NCI-H2196 treated with DMSO at 0.1 percent for 48 hours (cell line): ENCODE measurements around the gene CAPN1.
A peak's percentile ranks its signal among the peaks of the same experiment; 100 is the strongest.

ENCODE experiments used
- DNase-seq: peaks from one replicate; lab custom pipeline; 2025; ENCODE audit not compliant: unreplicated experiment; lab: John Stamatoyannopoulos, UW

CAPN1 gene

DNA sequence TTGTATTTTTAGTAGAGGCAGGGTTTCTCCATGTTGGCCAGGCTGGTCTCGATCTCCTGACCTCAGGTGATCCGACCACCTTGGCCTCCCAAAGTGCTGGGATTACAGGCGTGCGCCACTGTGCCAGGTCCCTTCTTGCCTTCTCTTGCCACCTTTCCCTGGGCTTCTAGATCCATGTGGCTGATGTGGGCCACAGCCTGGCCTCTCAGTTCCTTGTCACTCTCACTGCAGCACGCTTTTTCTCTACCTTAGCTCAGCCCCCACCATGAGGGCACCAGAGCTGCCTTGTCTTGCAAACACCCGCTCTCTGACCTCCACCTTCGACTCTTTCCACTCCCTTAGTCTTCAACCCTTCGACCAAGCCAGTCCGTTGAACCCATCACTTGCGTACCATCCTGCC, 7.5 kb downstream of the CAPN1 start:
- DNase-seq: no peak

GRCh38 chr11:65194564-65194963, 12.8 kb downstream of the CAPN1 start:
- no peak for DNase-seq

DNA sequence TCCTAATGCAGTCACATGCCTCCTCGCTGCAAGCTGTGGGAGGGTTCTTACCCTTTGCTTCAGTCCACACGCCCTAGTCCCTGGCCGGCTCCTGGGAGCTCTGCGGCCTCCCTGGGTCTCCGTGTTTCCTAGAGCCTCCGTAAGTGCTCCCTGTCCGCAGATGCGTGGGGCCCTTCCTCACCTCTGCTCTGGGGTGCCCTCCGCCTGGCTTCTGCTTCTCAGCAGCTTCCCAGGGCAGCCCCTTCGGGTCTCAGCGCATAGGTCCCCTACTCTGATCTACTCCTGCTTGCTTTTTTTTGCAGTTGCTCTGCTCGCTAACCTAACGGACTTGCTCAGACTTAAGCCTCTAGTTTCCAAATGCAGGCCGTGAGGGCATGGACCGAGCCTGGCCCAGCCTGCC, 22.4 kb downstream of the CAPN1 start:
- no peak for DNase-seq

- peak; percentile 32 for DNase-seq
These were observed 23.2 kb downstream of the CAPN1 start for GRCh38 chr11:65204646-65205601.

- no peak for DNase-seq
These were observed 23.9 kb downstream of the CAPN1 start for GRCh38 chr11:65205602-65205967.

- DNase-seq: no peak
These were observed 24.7 kb downstream of the CAPN1 start for GRCh38 chr11:65206441-65206841.

DNA sequence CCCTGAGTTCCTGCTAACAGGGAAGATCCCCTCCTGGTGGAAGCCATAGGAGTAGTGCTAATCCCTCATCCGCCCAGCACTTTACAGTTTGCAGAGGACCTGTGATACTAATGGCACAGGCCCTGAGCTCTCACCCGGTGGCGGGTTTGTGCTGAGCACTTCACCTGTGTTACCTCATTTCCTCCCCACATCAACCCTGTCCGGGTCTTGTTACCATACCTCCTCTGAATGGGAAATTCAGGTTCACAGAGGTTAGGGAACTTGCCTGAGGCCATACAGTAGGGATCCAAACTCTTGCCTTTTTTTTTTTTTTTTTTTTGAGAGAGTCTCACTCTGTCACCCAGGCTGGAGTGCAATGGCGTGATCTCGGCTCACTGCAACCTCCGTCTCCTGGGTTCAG, 25.2 kb downstream of the CAPN1 start:
- no peak for DNase-seq

DNA sequence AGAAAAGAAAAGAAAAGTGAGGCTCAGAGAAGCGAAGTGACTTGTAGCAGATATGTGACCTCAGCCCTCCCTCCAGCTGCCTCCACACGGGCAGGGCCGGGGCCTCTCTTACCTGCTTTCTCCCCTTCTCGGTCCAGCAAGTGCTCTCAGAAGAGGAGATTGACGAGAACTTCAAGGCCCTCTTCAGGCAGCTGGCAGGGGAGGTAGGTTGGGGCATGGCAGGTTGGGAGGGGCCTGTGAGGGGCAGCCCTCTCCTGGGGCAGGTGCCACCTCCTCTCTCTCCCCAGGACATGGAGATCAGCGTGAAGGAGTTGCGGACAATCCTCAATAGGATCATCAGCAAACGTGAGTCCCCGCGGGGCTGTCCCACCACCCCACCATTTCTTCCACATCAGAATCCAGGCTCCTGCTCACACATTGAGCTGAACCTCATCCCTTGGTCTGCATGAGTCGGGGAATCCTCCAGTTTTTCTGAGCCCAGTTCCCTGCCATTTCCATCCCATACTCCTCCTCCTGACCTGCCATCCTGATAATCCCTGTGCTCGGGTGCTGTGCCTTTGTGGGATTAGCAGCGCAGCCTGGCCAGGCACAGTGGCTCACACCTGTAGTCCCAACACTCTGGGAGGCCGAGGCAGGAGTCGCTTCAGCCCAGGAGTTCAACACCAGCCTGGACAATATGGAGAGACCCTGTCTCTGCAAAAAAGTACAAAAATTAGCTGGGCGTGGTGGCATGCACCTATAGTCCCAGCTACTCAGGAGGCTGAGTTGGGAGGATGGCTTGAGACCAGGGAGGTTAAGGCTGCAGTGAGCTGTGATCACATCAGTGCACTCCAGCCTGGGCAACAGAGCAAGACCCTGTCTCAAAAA, 26.4 kb downstream of the CAPN1 start:
- DNase-seq: no peak

GRCh38 chr11:65208785-65209710, 27.3 kb downstream of the CAPN1 start:
- DNase-seq: no peak

DNA sequence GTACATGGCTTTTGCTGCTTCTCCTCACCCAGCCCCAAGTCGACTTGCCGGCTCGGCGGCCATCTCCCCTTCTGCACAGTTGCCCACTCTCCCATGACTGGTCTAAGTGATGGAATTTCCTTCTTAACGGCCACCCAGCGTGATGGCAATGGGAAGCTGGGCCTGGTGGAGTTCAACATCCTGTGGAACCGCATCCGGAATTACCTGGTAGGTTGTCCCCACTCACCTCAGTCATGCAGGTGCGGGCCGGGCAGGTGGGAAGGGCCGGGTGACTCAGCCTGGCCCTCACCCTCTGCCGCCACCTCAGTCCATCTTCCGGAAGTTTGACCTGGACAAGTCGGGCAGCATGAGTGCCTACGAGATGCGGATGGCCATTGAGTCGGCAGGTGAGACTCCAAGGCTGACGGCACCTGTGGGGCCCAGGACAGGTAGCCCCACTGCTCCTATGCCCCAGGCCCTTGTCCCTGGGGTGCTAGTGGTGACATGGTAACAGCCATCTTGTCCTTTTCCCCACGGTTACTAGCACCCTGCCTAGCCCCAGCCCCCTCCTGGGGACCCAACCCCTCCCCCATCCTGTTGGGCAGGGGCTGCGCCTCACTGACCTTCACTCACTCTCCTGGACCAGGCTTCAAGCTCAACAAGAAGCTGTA, 28.1 kb downstream of the CAPN1 start:
- no peak for DNase-seq

GRCh38 chr11:65210361-65210731, 28.6 kb downstream of the CAPN1 start:
- no peak for DNase-seq

DNA sequence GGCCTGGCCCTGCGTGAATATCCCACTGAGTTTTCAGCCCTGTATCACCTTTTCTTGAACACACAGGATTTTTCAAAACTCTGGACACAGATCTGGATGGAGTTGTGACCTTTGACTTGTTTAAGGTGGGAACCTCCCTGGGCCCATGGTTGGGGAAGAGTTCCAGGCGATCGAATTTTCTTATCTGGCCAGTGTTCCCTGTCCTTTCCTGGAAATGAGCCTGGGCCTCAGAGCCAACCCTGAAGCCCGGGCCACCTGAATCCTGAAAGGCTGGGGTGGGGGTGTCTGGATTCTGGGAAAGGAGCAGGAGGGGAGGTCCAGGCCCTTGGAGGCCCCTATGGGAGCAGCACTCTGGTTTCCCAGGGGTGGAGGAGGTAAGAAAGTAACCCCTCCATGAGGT, 29.0 kb downstream of the CAPN1 start:
- no peak for DNase-seq

- no peak for DNase-seq
These were observed 29.8 kb downstream of the CAPN1 start for GRCh38 chr11:65211293-65212105.

DNA sequence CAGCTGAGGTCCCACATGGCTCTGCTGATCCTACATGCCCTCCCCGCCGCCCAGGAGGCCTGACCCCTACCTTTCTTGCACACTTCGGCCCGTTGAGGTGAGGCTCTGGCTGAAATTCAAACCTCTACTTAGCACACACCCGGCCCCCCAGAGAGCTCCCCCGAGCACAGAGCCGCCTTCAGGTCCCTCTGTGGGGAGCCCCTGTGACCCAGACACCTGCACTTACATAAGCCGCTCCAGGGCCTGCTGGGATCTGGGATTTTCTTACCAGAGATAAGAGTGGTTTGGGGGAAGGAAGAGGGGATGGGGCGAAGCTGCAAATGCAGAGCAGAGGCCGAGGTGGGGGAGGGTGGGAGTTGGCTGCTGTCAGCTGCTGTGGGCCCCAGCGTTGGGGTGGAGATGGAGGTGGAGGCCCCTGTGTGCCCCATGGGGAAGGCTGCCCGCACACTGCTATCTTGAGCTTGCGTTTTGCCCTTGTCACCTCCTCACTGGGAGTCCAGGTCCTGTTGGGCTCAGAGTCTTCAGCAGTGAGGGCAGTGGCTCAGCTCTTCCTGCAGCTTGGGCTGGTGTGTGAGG, 30.6 kb downstream of the CAPN1 start:
- no peak for DNase-seq

DNA sequence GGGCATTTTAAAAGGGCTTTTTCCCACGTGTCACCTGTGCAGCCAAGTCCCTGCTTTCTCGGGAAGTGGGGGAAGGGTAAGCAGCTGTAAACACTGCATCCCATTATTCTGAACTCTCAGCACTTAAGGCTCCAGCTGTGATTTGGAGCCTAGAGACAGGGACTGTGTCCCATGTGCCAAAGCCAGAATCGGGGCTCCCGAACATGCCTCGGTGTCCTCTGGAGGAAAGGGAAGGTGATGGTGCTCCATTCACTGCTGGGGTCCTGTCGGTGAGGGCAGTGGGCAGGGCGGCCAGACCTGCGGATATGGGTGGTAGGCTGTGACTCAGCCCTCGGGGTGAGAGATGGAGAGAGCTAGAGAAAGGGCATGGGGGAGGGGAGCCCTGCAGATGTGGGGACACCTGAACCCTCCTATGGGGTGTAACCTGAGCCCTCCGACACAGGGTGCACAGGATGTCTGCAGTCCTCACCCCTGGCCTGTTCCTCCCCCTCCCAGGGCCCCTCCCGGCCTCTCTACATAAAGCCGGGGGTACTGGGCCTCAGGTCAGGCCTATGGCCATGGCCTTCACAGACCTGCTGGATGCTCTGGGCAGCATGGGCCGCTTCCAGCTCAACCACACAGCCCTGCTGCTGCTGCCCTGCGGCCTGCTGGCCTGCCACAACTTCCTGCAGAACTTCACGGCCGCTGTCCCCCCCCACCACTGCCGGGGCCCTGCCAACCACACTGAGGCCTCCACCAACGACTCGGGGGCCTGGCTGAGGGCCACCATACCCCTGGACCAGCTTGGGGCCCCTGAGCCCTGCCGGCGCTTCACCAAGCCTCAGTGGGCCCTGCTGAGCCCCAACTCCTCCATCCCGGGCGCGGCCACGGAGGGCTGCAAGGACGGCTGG, 31.8 kb downstream of the CAPN1 start:
- no peak for DNase-seq

DNA sequence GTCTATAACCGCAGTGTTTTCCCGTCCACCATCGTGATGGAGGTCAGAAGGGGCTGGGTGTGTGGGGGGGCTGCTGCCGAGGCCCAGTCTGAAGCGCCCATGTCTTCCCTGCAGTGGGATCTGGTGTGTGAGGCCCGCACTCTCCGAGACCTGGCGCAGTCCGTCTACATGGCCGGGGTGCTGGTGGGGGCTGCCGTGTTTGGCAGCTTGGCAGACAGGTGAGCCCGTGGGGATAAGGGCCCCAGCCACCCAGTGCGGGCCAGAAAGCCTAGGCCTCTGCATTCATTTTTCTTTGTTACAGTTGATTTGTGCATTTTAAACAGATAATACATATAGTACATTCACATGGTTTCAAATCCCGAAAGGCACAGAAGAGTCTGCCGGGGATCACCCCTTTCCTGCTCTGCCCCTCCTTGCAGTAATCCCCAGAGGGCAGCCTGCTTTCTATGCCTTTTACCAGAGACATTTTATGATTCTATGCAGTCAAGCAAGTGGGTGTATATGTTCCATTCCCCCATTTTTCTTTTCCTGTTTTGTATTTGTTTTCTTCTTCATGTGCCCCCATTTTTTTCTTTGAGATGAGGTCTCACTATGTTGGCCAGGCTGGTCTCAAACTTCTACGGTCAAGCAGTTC, 32.6 kb downstream of the CAPN1 start:
- DNase-seq: no peak

DNA sequence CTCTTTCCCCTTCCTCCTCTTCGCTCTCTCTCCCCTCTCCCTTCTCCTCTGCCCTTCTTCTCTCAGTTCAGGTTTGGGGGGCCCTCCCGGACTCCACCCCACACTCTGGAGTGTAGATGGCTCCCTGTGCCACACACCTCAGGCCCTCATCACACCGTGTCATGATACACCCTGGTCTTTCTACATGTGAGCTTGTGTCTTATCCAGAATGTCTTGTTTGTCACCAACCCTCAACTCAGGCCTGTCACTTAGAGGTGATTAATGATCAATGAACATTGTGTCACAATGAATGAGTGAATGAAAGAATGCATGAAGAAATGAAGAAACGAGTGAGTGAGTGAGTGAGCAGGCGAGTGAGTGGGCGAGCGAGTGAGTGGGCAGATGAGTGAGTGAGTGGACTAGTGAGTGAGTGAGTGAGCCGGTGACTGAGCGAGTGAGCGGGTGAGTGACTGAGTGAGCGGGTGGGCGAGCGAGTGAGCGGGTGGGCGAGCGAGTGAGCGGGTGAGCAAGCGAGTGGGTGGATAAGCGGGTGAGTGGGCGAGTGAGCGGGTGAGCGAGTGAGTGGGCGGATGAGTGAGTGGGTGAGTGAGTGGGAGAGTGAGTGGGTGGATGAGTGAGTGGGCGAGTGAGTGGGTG, 33.8 kb downstream of the CAPN1 start:
- DNase-seq: no peak
